Epithelial cell of esophagus (primary cell): ENCODE measurements around the gene CPA1.
"Not testable (repeated sequence)": the region's sequence is repeated elsewhere in the genome, so short reads cannot be mapped to it uniquely, and the experiment has no call there.

ENCODE experiments used
- DNase-seq: peaks from one replicate; pipeline ENCODE4 v3.0.0; 2010; ENCODE audit warnings: low read depth
- H3K4me3 ChIP-seq: 2 replicates; pipeline ENCODE4 v1.5.1; 2011; ENCODE audit warnings: mild to moderate bottlenecking, low read length, control low read depth
- CTCF ChIP-seq: IDR thresholded peaks from 2 replicates; pipeline ENCODE4 v1.5.1; 2011; ENCODE audit warnings: low read depth, mild to moderate bottlenecking, low read length, control low read depth, inconsistent platforms; ENCODE audit not compliant: insufficient read depth; ENCODE audit errors: missing control alignments

CPA1 gene

GRCh38 chr7:130374507-130374906 is 5.8 kb upstream of the CPA1 start:
- no peak for DNase-seq
- H3K4me3 ChIP-seq, result no peak overlapping the region

GRCh38 chr7:130376461-130376860 is 3.8 kb upstream of the CPA1 start:
- not testable (repeated sequence) for DNase-seq, H3K4me3 ChIP-seq

More at GRCh38 chr7:130374507-130374906, 5.8 kb upstream of the CPA1 start:
- no peak for TF ChIP-seq CTCF

GRCh38 chr7:130377178-130377577 is 3.1 kb upstream of the CPA1 start:
- no peak overlapping the region for H3K4me3 ChIP-seq
- no peak for TF ChIP-seq CTCF
- DNase-seq, result no peak

- no peak for TF ChIP-seq CTCF
- DNase-seq, result no peak
- H3K4me3 ChIP-seq, result no peak overlapping the region
Measured at GRCh38 chr7:130379019-130379418, 1.3 kb upstream of the CPA1 start.

GRCh38 chr7:130379532-130379920 is 768 bp upstream of the CPA1 start:
- no peak for DNase-seq
- no peak for TF ChIP-seq CTCF
- no peak overlapping the region for H3K4me3 ChIP-seq

- DNase-seq, result no peak
- H3K4me3 ChIP-seq, result no peak overlapping the region
- no peak for TF ChIP-seq CTCF
Measured at GRCh38 chr7:130380861-130381455, 664 bp downstream of the CPA1 start.

- H3K4me3 ChIP-seq, result no peak overlapping the region
- TF ChIP-seq CTCF, result no peak
- DNase-seq, result no peak
Measured at GRCh38 chr7:130381468-130382312, 1.4 kb downstream of the CPA1 start.
